ENCODE data around the gene IGF1R. TPM values are rescaled to one million over a fixed set of nuclear protein-coding genes. Genes with fewer than 3 reads are reported as not detected.

Gene IGF1R
- total RNA-seq, 1 donor from 2014 or later: 23.5 TPM

DNA sequence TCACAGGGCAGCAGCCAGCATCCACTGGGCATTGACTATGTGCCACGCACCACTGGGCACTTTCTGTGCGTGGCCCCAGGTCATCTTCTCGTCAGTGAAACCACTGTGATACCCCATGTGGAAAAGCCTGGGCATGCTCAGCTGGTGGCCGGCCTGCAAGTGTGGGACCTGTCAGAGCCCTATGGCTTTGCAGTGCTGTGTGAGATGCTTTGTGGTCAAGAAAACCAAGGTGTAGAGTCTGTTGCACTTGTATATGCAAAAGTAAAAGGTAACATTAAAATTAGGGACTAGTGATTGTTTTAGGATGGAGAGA lies 289.7 kb downstream of the IGF1R start:
- Mint-ChIP-seq H3K36me3 (peaks cover 37% of the 10 kb centered on the region), H3K4me1 (peaks cover 14% of the 10 kb centered on the region), H3K4me3 (no peak overlapping the region), H3K27ac (no peak overlapping the region), H3K27me3 (ENCODE audit: insufficient read depth, low read depth) (peaks cover 2% of the 10 kb centered on the region), H3K9me3 (no peaks in the 10 kb centered on the region)
- TF ChIP-seq, protein P1, sequence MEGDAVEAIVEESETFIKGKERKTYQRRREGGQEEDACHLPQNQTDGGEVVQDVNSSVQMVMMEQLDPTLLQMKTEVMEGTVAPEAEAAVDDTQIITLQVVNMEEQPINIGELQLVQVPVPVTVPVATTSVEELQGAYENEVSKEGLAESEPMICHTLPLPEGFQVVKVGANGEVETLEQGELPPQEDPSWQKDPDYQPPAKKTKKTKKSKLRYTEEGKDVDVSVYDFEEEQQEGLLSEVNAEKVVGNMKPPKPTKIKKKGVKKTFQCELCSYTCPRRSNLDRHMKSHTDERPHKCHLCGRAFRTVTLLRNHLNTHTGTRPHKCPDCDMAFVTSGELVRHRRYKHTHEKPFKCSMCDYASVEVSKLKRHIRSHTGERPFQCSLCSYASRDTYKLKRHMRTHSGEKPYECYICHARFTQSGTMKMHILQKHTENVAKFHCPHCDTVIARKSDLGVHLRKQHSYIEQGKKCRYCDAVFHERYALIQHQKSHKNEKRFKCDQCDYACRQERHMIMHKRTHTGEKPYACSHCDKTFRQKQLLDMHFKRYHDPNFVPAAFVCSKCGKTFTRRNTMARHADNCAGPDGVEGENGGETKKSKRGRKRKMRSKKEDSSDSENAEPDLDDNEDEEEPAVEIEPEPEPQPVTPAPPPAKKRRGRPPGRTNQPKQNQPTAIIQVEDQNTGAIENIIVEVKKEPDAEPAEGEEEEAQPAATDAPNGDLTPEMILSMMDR (IDR thresholded peaks at IDR 0.05): no peak
- TF ChIP-seq EZH2 (IDR thresholded peaks at IDR 0.05) (no peak), EZH2phosphoT487 (IDR thresholded peaks at IDR 0.05) (no peak)
- no peaks in the 10 kb centered on the region for H3K9me3 ChIP-seq (ENCODE audit: low read depth)
- H3K4me1 ChIP-seq: no peaks in the 10 kb centered on the region
- no peaks in the 10 kb centered on the region for H3K79me2 ChIP-seq (ENCODE audit: low read depth)
- no peak overlapping the region for H3K4me3 ChIP-seq
- no peak overlapping the region for H3K9ac ChIP-seq
- H3F3A ChIP-seq (ENCODE audit: low read depth): no peaks in the 10 kb centered on the region
- H4K20me1 ChIP-seq (ENCODE audit: low read depth): no peaks in the 10 kb centered on the region
- no peak overlapping the region for H3K27ac ChIP-seq
- no peak for DNase-seq (ENCODE audit: low spot score)
- H3K4me2 ChIP-seq: no peak overlapping the region
- H3K36me3 ChIP-seq: no peaks in the 10 kb centered on the region
- H3K27me3 ChIP-seq: no peaks in the 10 kb centered on the region
- no peak overlapping the region for H2AFZ ChIP-seq (replicated peaks)

DNA sequence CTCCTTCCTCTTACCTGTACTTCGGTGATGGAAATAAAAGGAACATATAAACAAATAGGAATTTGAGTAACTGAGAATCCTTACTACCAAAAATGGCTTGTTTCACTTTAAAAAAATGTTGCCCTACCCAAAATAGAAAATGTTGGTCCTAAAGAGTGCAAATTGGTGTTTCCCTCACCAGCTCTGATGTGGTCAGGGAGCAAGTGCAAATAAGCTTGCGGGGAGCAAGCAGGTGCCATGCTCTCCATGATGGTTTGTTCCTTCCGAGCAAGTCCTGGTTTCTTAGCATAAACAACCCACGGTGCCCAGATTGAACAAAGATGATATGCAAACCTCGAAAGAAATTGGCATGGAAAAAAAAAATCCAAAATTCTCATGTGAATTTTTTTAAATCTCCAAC lies 290.5 kb downstream of the IGF1R start:
- H3K36me3 Mint-ChIP-seq: peaks cover 39% of the 10 kb centered on the region
- H3K79me2 ChIP-seq (ENCODE audit: low read depth): no peaks in the 10 kb centered on the region
- H3K9me3 Mint-ChIP-seq: no peaks in the 10 kb centered on the region
- no peak for DNase-seq (ENCODE audit: low spot score)
- no peak overlapping the region for H3K4me2 ChIP-seq
- no peaks in the 10 kb centered on the region for H3K36me3 ChIP-seq
- H3K4me3 Mint-ChIP-seq: no peak overlapping the region
- TF ChIP-seq EZH2 (IDR thresholded peaks at IDR 0.05) (no peak), EZH2phosphoT487 (IDR thresholded peaks at IDR 0.05) (no peak)
- TF ChIP-seq, protein P1 (IDR thresholded peaks at IDR 0.05): no peak
- H3K4me3 ChIP-seq: no peak overlapping the region
- H3K27ac Mint-ChIP-seq: no peak overlapping the region
- H3K27me3 Mint-ChIP-seq (ENCODE audit: insufficient read depth, low read depth): no peaks in the 10 kb centered on the region
- no peaks in the 10 kb centered on the region for H3K27me3 ChIP-seq
- H3K4me1 Mint-ChIP-seq: peaks cover 14% of the 10 kb centered on the region
- H2AFZ ChIP-seq (replicated peaks): no peak overlapping the region
- H3K9ac ChIP-seq: no peak overlapping the region
- H3K9me3 ChIP-seq (ENCODE audit: low read depth): no peaks in the 10 kb centered on the region
- no peaks in the 10 kb centered on the region for H3K4me1 ChIP-seq
- no peaks in the 10 kb centered on the region for H4K20me1 ChIP-seq (ENCODE audit: low read depth)
- no peaks in the 10 kb centered on the region for H3F3A ChIP-seq (ENCODE audit: low read depth)
- H3K27ac ChIP-seq: no peak overlapping the region

DNA sequence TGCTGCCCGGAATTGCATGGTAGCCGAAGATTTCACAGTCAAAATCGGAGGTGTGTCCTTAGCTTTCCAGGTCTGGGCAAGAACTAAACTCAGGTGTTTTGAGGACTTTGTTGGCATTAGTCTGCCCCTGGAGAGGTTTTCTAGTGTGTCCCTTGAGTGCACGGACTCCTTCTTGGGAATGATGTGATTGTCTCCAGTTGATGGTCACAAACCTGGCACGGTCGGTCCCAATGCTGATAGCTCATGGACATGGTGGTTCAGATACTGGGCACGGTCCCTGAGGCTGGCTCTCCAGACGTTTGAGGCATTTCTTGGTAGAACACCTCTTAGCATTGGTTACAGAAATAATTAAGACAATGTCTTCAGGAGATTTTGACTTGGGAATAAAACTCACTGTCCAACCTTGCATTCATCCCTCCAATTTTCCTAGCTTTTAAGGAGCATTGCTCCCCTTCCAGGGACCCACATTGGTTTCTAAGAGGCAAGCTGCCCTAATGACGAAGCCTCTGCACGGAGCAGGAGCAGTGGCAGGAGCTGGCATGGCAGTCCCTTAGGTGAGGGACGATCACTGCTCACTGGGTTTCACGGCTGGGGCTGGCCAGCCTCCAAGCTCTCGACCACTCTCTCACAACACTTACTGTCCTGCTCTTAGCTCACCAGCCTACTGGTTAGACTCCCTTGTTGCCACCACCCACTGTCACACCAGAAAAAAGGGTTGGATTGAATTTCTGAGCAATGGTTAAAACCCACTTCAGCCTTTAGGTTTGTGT lies 291.2 kb downstream of the IGF1R start:
- H3K4me3 ChIP-seq: no peak overlapping the region
- no peak overlapping the region for H3K4me2 ChIP-seq
- H4K20me1 ChIP-seq (ENCODE audit: low read depth): no peaks in the 10 kb centered on the region
- peaks cover 38% of the 10 kb centered on the region for H3K36me3 Mint-ChIP-seq
- no peaks in the 10 kb centered on the region for H3F3A ChIP-seq (ENCODE audit: low read depth)
- H3K27ac Mint-ChIP-seq: no peak overlapping the region
- no peaks in the 10 kb centered on the region for H3K27me3 Mint-ChIP-seq (ENCODE audit: insufficient read depth, low read depth)
- no peak overlapping the region for H2AFZ ChIP-seq (replicated peaks)
- no peaks in the 10 kb centered on the region for H3K4me1 ChIP-seq
- H3K9me3 Mint-ChIP-seq: no peaks in the 10 kb centered on the region
- H3K4me3 Mint-ChIP-seq: no peak overlapping the region
- H3K27me3 ChIP-seq: no peaks in the 10 kb centered on the region
- H3K9ac ChIP-seq: no peak overlapping the region
- TF ChIP-seq EZH2phosphoT487 (IDR thresholded peaks at IDR 0.05): no peak
- TF ChIP-seq, protein P1 (IDR thresholded peaks at IDR 0.05): no peak
- no peak for TF ChIP-seq EZH2 (IDR thresholded peaks at IDR 0.05)
- no peak overlapping the region for H3K27ac ChIP-seq
- no peaks in the 10 kb centered on the region for H3K9me3 ChIP-seq (ENCODE audit: low read depth)
- H3K36me3 ChIP-seq: no peaks in the 10 kb centered on the region
- DNase-seq (ENCODE audit: low spot score): no peak
- no peaks in the 10 kb centered on the region for H3K79me2 ChIP-seq (ENCODE audit: low read depth)
- H3K4me1 Mint-ChIP-seq: peaks cover 14% of the 10 kb centered on the region

Data from neural progenitor cell (in vitro differentiated cells).